ENCODE data around the gene ASH1L. TPM values are rescaled to one million over a fixed set of nuclear protein-coding genes. Genes with fewer than 3 reads are reported as not detected.
"Not testable (repeated sequence)": the region's sequence is repeated elsewhere in the genome, so short reads cannot be mapped to it uniquely, and the experiment has no call there.

The ASH1L gene
- polyA plus RNA-seq, 1 experiment = 30.6 TPM

GRCh38 chr1:155574077-155574476, 11.5 kb upstream of the ASH1L start:
- H3K27me3 ChIP-seq (ENCODE audit: control insufficient read depth, insufficient read depth, low read length) = no peaks in the 10 kb centered on the region
- POLR2A ChIA-PET = no interaction called here
- H3K27ac ChIP-seq (ENCODE audit: low read depth, low read length) = no peak overlapping the region
- no peaks in the 10 kb centered on the region for H3K9me3 ChIP-seq (ENCODE audit: control insufficient read depth, insufficient read depth, low read length)
- no peak for DNase-seq (ENCODE audit: low read depth, low spot score)
- TF ChIP-seq CTCF (IDR thresholded peaks at IDR 0.05; ENCODE audit: low read depth, low read length) = no peak
- no peak overlapping the region for H3K4me3 ChIP-seq (ENCODE audit: low read depth, low read length)
- CTCF ChIA-PET = no interaction called here

- CTCF ChIA-PET = no interaction called here
- H3K4me3 ChIP-seq (ENCODE audit: low read depth, low read length) = no peak overlapping the region
- TF ChIP-seq CTCF (IDR thresholded peaks at IDR 0.05; ENCODE audit: low read depth, low read length) = no peak
- H3K27ac ChIP-seq (ENCODE audit: low read depth, low read length) = no peak overlapping the region
- H3K27me3 ChIP-seq (ENCODE audit: control insufficient read depth, insufficient read depth, low read length) = no peaks in the 10 kb centered on the region
- no peaks in the 10 kb centered on the region for H3K9me3 ChIP-seq (ENCODE audit: control insufficient read depth, insufficient read depth, low read length)
- DNase-seq (ENCODE audit: low read depth, low spot score) = no peak
- POLR2A ChIA-PET = no interaction called here
Observed at GRCh38 chr1:155570593-155570990, 8.0 kb upstream of the ASH1L start.

- ChIA-PET CTCF (no interaction called here), POLR2A (no interaction called here)
- no peak for TF ChIP-seq CTCF (IDR thresholded peaks at IDR 0.05; ENCODE audit: low read depth, low read length)
- Histone ChIP-seq H3K27me3 (ENCODE audit: control insufficient read depth, insufficient read depth, low read length) (no peaks in the 10 kb centered on the region), H3K4me3 (ENCODE audit: low read depth, low read length) (no peak overlapping the region), H3K9me3 (ENCODE audit: control insufficient read depth, insufficient read depth, low read length) (no peaks in the 10 kb centered on the region), H3K27ac (ENCODE audit: low read depth, low read length) (no peak overlapping the region)
- DNase-seq (ENCODE audit: low read depth, low spot score) = no peak
Observed at GRCh38 chr1:155569988-155570592, 7.5 kb upstream of the ASH1L start.

- CTCF ChIA-PET = interaction anchor here (0.6 kb wide), 1 partner anchor 88 kb away, joined by 3 read pairs; no protein-coding TSS in a partner anchor
- H3K27me3 ChIP-seq (ENCODE audit: control insufficient read depth, insufficient read depth, low read length); DNase-seq (ENCODE audit: low read depth, low spot score); H3K9me3 ChIP-seq (ENCODE audit: control insufficient read depth, insufficient read depth, low read length): not testable (repeated sequence)
- H3K27ac ChIP-seq (ENCODE audit: low read depth, low read length) = peak overlapping the region; percentile 98
- POLR2A ChIA-PET = interaction anchor here (0.5 to 1.0 kb wide), 8 partner anchors 28 to 1132 kb away, joined by 3 to 6 read pairs (median 4); partner anchors contain the start of gene CLK2
- H3K4me3 ChIP-seq (ENCODE audit: low read depth, low read length) = peak overlapping the region; percentile 87
Observed at GRCh38 chr1:155563377-155564022, 897 bp upstream of the ASH1L start.

- CTCF ChIA-PET; H3K9me3 ChIP-seq (ENCODE audit: control insufficient read depth, insufficient read depth, low read length); POLR2A ChIA-PET; DNase-seq (ENCODE audit: low read depth, low spot score); H3K27me3 ChIP-seq (ENCODE audit: control insufficient read depth, insufficient read depth, low read length): not testable (repeated sequence)
- Histone ChIP-seq H3K4me3 (ENCODE audit: low read depth, low read length) (peak overlapping the region; percentile 87), H3K27ac (ENCODE audit: low read depth, low read length) (peak overlapping the region; percentile 98)
Observed at GRCh38 chr1:155561779-155562580, 623 bp downstream of the ASH1L start.

GRCh38 chr1:155555915-155556314, 6.7 kb downstream of the ASH1L start:
- no peak for DNase-seq (ENCODE audit: low read depth, low spot score)
- TF ChIP-seq CTCF (IDR thresholded peaks at IDR 0.05; ENCODE audit: low read depth, low read length) = no peak
- H3K4me3 ChIP-seq (ENCODE audit: low read depth, low read length) = no peak overlapping the region
- no peaks in the 10 kb centered on the region for H3K9me3 ChIP-seq (ENCODE audit: control insufficient read depth, insufficient read depth, low read length)
- H3K27ac ChIP-seq (ENCODE audit: low read depth, low read length) = no peak overlapping the region
- no peaks in the 10 kb centered on the region for H3K27me3 ChIP-seq (ENCODE audit: control insufficient read depth, insufficient read depth, low read length)
- ChIA-PET CTCF (no interaction called here), POLR2A (no interaction called here)
